Activated T-cell treated with anti-CD3 and anti-CD28 coated beads for 1 hour (primary cell): ENCODE results near the gene SERPINB10.

Experiments used
- DNase-seq: peaks from one replicate; pipeline ENCODE4 v3.0.0-alpha.2; 2020; ENCODE audit warnings: low read depth

SERPINB10 gene, protein sequence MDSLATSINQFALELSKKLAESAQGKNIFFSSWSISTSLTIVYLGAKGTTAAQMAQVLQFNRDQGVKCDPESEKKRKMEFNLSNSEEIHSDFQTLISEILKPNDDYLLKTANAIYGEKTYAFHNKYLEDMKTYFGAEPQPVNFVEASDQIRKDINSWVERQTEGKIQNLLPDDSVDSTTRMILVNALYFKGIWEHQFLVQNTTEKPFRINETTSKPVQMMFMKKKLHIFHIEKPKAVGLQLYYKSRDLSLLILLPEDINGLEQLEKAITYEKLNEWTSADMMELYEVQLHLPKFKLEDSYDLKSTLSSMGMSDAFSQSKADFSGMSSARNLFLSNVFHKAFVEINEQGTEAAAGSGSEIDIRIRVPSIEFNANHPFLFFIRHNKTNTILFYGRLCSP

DNA sequence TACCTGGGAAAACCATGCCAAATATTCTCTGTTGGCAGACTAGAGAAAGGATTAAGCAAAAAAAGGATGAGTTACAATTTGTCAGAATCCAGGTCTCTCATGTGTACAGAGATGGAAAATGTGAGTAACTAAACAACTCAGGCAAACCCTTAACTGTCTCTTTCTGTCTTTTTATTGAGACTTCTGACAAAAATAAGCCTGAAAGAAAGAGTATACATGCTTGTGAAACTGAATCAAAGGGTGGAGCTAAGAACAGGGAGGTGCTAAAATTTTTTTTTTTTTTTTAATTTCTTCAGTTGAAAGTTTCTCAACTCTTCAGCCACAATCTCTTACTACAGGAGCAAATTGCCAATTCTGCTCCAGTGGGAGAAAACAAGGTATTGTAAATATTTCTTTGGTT lies at the start of gene SERPINB10:
Gene SERPINB10, plus strand, starts transcription at position 295 of the 400 bp plus-strand sequence. CDS start 7,553 bp downstream, outside the sequence.
- no peak for DNase-seq

DNA sequence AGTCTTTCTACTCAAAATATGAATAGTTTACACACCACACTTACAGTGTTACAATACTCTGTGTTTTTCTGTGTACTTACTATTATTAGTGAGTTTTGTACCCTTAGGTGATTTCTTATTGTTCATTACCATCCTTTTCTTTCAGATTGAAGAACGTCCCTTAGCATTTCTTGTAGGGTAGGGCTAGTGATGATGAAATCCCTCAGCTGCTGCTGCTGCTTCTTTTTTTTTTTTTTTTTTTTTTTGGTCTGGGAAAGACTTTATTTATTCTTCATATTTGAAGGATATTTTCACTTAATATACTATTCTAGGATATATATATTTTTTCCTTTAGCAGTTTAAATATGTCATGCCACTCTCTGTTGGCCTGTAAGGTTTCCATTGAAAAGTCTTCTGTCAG lies 49.3 kb upstream of the SERPINB10 start:
- DNase-seq, result no peak

DNA sequence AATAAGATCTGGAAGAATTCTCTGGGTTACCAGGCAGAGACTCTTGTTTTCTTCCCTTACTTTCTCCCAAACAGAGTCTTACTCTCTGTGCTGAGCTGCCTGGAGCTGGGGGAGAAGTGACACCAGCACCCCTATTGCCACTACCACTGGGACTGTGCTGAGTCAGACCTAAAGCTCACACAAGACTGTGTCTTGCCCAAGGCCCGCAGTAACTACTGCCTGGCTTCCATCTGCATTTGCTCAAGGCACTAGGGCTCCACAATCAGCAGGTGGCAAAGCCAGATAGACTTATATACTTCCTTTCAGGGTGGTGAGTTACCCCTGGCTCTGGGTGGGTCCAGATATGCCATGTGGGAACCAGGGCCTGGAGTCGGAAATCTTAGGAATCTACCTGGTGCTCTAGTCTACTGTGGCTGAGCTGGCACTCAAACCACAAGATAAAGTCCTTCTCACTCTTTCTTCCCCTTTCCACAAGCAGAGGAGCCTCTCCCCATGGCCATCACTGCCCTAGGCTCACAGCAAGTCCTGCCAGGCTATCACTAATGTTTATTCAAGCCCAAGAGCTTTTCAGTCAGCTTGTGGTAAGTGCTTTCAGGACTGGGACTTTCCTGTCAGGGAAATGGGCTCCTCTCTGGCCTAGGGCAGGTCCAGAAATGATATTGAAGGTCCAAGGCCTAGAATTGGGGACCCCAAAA lies 47.8 kb upstream of the SERPINB10 start:
- DNase-seq, result no peak

DNA sequence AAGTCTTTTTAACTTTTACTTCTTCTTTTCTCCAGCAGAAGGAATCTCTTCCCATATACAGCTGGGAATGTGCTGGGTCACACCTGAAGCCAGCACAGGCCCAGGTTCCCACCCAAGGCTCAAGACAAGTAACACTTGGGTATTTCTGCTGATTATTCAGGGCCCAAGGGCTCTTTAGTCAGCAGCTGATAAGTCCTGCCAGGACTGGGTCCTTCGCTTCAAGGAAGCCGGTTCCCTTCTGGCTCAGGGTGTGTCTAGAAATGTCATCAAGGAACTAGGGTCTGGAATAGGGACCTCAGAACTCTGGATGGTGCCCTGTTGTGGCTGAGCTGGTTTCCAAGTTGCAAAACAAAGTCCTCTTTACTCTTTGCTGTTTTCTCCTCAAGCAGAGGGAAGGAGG lies 47.2 kb upstream of the SERPINB10 start:
- DNase-seq, result no peak

DNA sequence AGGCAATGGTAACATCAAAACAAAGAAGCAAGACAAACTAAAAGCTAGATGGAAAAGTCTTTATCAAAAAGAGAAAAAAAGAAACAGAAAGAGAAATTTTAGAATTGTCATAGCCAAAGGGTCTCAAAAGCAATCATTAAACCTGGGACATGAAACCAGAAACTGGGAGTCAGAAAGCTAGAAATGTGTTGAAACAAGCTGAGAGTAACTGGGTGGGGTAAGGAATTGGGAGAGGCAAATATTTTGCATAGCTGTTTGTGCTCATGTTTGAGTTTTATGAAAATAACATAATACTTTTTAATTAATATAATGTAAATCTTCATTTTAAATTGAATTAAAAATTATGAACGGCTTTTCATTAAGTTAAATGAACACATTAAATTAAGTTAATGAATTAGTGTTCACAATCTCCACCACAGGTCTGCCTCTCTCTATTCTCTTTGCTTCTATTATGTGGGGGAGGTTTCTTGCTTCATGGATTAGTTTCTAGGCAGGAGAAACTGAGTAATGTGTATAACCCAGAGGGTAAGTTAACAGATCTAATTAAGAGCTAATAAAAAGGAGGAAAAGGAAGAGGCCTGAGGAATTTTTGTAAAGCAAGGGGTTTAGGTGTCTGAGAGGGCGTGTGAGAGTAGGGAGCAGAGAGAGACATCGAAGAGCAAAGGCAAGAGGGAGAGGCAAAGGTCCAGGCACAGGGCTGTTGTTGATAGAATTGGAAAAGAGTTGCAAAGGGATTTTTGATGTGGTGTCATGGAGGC lies 40.2 kb upstream of the SERPINB10 start:
- DNase-seq, result no peak

DNA sequence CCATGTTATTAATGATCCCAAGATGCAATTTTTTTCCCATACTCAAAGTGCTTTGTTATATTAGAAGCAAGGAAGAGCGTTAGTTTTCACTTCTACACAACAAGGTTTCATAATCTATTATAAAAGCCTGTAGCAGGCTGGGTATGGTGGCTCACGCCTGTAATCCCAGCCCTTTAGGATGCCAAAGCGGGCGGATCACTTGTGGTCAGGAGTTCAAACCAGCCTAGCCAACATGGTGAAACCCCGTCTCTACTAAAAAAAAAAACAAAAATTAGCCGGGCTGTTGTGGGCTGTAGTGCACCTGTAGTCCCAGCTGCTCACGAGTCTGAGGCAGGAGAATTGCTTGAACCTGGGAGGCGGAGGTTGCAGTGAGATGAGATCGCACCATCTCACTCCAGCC lies 39.2 kb upstream of the SERPINB10 start:
- no peak for DNase-seq

DNA sequence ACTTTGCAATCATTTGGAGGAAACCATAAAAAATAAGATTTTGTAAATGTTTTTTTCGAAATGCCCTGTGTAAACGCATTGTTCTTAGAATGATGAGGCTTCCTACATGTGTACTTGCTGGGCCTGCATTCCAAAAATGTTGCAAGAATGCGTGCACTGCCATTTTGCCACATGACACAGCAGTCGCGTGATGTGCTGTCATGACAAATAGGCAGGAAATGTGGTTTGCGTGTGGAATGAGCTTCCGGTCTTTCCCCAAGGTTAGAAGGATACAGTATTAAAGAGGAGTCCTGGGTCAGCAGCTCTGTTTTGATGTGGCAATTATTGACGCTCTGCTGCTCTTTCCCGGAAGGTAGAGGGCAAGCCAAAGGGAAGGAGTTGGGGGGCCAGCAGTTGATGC lies 38.4 kb upstream of the SERPINB10 start:
- no peak for DNase-seq

DNA sequence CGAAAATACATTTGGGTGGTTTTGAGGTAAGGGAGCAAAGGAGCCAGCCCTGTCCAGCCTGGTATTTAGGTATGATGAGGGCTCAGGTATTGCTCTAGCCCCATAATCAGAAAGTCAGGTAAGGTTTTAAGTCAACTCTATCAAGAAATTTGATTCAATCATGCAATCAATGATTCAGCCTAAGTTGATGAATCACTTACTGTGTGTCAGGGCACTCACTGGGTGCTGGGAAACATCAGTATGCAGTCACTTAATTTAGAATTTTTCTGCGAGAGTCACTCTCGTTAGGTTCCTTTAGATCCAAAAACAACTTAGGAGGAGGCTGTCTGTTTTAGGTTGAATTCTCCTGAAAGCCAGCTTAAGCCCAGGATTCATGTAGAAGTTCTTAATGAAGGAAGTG lies 37.9 kb upstream of the SERPINB10 start:
- DNase-seq, result no peak

DNA sequence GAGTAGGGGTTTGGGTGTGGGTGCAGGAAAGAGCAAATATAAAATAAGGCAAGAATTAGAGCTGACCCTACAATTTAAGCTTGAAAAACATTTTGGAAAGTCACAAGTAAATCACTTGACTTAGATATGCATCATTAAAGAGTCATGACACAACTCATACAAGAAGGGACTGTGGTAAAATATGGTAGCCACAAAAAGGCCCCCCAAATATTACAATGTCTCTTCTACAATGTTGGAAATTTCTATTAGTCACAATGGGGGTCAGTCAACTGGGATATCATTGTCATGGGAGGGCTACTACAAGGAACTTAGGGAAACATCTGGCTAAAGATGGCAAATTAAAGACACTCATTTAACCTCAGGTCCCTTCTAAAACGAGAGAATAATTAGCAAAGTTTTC lies 35.9 kb upstream of the SERPINB10 start:
- no peak for DNase-seq

DNA sequence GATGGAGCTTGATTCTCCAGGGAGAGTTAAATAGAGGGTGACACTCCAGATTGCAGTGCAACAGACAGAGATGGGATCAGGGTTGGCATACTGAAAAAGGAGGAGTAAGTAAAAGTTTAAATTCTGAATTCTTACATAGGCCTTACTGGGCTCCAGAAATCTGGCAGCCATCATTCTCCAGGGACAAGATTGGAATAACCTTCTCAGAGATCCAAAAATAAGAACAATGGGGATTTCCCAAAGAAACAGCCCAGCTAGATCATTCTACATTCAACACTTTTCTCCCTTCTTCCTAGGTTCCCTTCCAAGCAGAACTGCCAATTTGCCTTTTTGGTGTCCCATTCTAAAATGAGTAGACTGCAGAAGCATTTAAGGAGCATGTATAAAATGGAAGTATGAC lies 35.2 kb upstream of the SERPINB10 start:
- DNase-seq, result no peak

DNA sequence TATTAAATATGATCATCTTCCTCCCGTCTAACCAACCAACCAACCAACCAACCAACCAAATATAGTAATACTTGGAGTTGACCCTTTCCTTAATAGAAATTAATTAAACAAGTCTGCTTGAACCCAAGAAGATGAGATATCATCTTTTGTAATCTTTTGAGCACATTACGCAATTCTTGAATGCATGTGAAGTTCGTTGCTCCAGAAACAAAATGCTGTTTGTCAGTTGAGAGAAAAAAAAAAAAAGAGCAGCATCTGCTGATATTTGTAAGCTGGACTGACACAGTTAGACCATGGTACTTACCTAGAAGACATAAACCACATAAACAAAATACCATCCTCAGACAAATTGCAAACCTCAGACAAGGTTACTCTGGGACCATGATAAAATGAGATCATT lies 29.4 kb upstream of the SERPINB10 start:
- no peak for DNase-seq

DNA sequence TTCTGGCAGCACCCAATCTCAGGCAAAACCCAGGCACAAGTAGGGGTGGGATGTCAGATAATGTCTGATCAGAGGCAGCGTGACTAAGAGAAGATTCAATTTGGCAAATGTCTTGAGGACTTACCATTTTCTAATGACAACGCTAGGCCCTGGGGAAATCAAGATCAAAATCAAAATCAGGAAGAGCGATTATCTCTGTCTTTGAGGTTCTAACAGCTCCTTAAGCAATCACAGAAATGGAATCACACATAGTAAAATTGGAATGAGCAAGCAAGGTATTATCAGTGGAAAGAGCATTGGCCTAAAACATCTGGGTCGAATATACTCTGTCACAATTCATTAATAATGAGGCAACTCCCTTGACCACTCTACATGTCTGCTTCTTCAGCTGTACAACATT lies 28.8 kb upstream of the SERPINB10 start:
- no peak for DNase-seq

DNA sequence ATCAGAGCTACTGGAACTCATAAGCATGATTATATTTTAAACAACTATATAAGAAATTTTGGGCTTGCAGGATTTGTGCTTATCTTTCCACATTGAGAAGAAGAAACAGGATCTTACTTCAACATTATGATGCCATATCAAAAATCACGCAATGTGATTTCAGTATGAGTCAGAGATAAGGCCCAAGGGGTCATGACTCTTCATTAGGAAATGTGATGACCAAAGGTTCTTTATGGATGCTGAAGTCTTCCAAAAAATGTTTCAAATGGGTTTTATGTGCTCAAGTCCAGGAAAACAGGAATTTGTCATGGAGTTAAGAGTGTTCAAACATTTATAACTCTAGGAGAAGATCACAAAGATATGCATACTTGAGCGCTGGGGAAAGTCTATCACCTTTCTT lies 28.0 kb upstream of the SERPINB10 start:
- no peak for DNase-seq

DNA sequence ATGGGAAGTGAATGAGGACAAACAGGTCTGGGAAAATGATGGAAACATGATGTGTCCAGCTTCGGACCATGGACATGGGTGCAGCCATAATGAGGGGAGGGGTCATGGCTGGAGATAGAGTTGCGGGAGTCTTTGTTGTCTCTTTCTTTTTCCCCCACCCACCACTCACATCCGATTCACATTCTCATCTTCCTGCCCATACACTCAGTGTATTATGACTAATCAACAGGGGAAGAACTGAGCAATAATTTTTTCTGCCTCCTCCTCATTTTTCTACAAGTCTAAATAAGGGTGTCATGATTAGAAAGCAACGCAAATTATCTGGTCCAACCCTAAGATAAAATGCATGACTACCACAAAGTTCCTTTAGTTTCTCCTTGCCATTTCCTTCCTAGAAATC lies 25.9 kb upstream of the SERPINB10 start:
- DNase-seq, result no peak

DNA sequence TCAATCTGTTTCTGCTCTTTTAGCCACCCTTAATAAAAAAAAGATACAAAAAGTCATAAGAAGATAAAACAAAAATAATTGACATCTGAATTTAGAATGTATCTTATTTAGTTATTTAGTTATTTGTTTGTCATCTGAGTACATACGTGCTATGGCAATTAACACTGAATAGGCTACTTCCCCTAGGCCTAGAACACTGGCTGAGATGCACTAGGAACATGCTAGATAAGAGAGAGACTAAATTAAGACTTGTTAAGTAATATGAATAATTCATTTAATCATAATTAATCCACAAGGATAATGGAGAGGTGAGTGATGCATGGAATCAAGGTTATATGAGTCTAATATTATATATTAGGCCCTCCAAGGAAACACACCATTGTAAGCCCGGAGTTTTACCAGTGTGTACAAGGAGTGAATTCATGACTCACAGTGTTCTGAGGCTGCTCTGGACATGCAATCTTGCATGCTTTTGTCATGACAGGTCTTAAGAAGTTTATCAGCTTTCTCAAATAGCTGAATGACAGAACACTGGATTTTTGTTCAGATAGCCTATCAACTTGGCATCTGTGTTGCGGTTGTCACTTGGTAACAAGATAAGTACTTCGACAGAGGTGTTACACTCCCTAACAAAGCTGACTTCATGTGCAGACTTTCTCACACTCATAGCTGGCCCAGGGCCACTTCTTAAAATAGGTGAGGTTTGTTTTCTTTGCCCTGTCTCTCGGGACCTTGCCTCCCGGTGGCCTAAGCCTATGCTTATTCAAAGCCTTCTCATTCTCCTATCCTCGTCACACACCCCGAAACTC lies 25.2 kb upstream of the SERPINB10 start:
- DNase-seq, result no peak

DNA sequence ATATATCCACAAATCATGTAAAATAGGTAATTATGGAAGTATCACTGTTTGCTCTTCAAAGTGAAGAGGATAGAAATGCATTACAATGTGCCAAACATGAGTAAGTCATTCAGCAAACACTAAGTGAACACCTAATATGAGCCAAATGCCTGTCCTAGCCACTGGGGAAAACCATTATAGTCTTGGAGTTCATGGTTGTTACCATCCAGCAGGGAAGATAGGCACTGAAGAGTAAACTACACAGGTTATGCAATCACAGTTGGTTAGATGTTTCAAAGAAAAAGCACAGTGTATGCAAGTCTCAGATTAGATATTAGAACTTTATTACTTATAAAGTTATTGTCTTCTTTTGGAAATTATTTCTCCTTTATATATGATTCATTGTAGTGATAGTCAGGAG lies 24.1 kb upstream of the SERPINB10 start:
- DNase-seq, result no peak

DNA sequence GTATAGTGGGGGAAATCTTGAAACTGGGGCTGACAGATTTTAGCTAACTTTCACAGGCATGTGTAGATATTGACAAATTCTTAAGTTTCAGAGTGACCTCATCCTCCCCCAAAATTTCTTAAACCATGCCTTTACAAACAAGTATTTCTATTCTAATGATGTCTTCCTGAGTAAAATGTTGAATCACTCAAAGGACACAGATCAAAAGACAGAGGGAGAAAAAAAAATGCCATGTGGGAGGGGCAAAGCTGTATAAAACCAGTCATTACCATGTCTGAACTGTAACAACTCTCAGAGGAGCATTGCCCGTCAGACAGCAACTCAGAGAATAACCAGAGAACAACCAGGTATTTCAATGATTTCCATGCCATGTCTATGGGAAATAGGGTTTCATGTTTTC lies 20.3 kb upstream of the SERPINB10 start, which contains the start of gene SERPINB2:
Gene SERPINB2, plus strand, starts transcription at position 282 of the 400 bp plus-strand sequence. CDS start 3,740 bp downstream, outside the sequence.
- no peak for DNase-seq

DNA sequence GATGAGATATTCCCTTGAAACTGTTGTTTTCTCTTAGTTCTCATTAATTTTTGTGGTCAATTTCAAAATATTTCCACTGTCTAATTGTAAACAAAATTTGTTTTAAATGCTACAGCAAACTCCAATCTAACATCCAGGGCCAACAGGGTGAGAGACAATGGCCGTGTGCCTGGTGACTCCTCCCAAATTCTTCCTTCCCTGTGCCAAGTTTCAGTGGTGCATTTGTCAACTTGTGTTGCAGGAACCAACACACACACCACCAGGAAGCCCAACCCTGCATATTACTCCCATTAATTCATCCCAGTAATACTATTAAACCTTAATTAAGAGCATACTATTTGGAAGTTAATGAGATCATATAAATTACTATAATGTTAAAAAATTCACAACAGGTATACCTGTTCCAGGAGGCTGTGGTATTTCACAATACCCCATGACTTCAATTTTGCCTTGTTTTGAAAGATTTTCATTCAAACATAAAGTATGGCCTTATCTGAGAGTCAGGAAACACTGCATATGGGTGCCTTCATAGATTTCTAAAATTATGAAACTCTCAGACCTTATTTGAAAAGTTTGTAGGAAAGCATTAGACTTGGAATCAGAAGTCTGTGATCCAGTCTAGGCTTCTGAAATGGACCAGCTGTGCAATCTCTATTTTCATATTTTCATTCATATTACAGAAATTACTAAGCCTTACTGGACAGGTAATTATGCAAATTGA lies 19.1 kb upstream of the SERPINB10 start:
- DNase-seq, result no peak

DNA sequence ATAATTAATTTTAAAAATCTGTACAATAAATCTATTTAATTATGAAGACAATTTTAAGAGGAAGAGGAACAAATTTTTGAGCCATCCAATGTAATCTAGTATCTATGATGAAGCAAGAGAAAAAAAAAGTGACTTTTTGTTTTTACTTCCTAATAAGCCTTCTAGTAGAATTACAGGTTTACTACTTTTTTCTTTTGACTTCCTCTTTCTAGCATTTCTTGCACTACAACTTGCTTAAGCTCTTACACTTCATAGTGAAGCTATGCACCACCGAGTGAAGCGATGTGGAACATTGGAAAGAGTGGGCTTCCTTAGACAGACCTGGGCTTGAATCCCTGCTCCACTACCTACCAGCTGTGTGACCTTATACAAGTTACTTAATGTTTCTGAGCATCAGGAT lies 18.1 kb upstream of the SERPINB10 start:
- DNase-seq, result no peak

DNA sequence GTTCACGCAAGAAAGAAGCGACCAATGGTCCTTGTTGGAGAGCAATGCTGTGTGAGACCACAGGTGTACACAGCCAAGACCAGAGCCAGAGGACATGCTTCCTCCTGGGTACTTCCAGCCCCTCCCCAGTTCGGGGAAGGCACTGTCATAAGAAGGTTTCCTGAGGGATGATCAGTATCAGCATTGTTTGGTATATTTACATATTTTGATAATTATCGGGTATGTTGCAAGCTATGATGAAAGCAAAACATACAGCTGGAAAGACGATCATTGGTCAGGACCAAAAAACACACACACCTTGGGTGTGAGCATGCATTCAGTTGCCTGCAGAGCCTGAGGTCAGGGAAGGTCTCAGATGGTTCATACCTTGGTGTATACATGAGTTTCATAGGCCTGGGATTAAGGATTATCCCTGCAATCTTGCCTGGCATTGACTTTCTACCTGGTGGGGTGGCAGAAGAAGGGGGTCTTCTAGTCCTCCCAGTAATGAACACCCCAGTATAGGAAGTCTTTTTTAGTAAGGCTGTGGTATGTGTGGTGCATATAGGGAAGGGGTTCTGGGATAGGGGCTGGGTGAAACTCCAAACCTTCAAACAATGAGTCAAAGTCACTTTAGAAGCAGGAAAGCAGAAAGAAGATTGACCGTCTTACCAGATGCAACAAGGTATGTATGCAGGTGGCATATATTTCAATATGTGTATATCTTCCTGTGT lies 17.4 kb upstream of the SERPINB10 start:
- DNase-seq, result no peak

DNA sequence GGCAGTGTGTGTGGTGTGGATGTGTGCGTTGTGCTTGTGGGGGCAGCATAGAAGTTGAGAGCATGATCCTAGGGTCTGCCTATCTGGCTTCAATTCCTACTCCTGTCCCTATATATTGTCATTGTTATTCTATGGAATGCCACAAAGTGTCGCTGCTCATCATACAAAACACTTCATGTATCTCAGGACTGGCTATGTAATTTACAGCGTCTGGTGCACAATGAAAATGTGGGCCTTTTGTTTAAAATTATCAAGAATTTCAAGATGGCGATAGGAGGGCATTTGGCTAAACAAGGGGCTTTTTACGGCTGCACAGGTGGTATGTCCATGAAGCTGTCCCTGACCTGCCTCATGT lies 16.8 kb upstream of the SERPINB10 start:
- DNase-seq, result no peak
